ENCODE data around the gene NFATC2.

The NFATC2 gene

GRCh38 chr20:51432875-51433274 is 109.6 kb downstream of the NFATC2 start:
- no peak overlapping the region for H3K27ac Mint-ChIP-seq
- no peaks in the 10 kb centered on the region for H3K9me3 Mint-ChIP-seq
- H3K4me1 Mint-ChIP-seq (ENCODE audit: low read depth): peaks cover 49% of the 10 kb centered on the region
- H3K27me3 Mint-ChIP-seq (ENCODE audit: low read depth): no peaks in the 10 kb centered on the region
- H3K36me3 Mint-ChIP-seq (ENCODE audit: low read depth): peaks cover 57% of the 10 kb centered on the region
- no peak overlapping the region for H3K4me3 Mint-ChIP-seq

- Mint-ChIP-seq H3K4me1 (ENCODE audit: low read depth) (peaks cover 49% of the 10 kb centered on the region), H3K27ac (no peak overlapping the region), H3K27me3 (ENCODE audit: low read depth) (no peaks in the 10 kb centered on the region), H3K9me3 (no peaks in the 10 kb centered on the region), H3K4me3 (no peak overlapping the region), H3K36me3 (ENCODE audit: low read depth) (peaks cover 53% of the 10 kb centered on the region)
These were observed 110.2 kb downstream of the NFATC2 start for GRCh38 chr20:51432251-51432784.

GRCh38 chr20:51431321-51431720 is 111.2 kb downstream of the NFATC2 start:
- peaks cover 63% of the 10 kb centered on the region for H3K36me3 Mint-ChIP-seq (ENCODE audit: low read depth)
- H3K27ac Mint-ChIP-seq: peak overlapping the region; percentile 70
- H3K27me3 Mint-ChIP-seq (ENCODE audit: low read depth): no peaks in the 10 kb centered on the region
- peaks cover 57% of the 10 kb centered on the region for H3K4me1 Mint-ChIP-seq (ENCODE audit: low read depth)
- H3K9me3 Mint-ChIP-seq: no peaks in the 10 kb centered on the region
- H3K4me3 Mint-ChIP-seq: no peak overlapping the region

- peaks cover 59% of the 10 kb centered on the region for H3K4me1 Mint-ChIP-seq (ENCODE audit: low read depth)
- no peaks in the 10 kb centered on the region for H3K9me3 Mint-ChIP-seq
- no peak overlapping the region for H3K4me3 Mint-ChIP-seq
- no peak overlapping the region for H3K27ac Mint-ChIP-seq
- H3K36me3 Mint-ChIP-seq (ENCODE audit: low read depth): peaks cover 63% of the 10 kb centered on the region
- no peaks in the 10 kb centered on the region for H3K27me3 Mint-ChIP-seq (ENCODE audit: low read depth)
These were observed 112.1 kb downstream of the NFATC2 start for GRCh38 chr20:51430198-51430950.

GRCh38 chr20:51429696-51430095 is 112.8 kb downstream of the NFATC2 start:
- no peaks in the 10 kb centered on the region for H3K9me3 Mint-ChIP-seq
- peaks cover 60% of the 10 kb centered on the region for H3K36me3 Mint-ChIP-seq (ENCODE audit: low read depth)
- no peak overlapping the region for H3K27ac Mint-ChIP-seq
- peaks cover 59% of the 10 kb centered on the region for H3K4me1 Mint-ChIP-seq (ENCODE audit: low read depth)
- no peak overlapping the region for H3K4me3 Mint-ChIP-seq
- H3K27me3 Mint-ChIP-seq (ENCODE audit: low read depth): no peaks in the 10 kb centered on the region

- no peaks in the 10 kb centered on the region for H3K27me3 Mint-ChIP-seq (ENCODE audit: low read depth)
- no peak overlapping the region for H3K27ac Mint-ChIP-seq
- no peaks in the 10 kb centered on the region for H3K9me3 Mint-ChIP-seq
- no peak overlapping the region for H3K4me3 Mint-ChIP-seq
- H3K36me3 Mint-ChIP-seq (ENCODE audit: low read depth): peaks cover 61% of the 10 kb centered on the region
- peaks cover 65% of the 10 kb centered on the region for H3K4me1 Mint-ChIP-seq (ENCODE audit: low read depth)
These were observed 113.4 kb downstream of the NFATC2 start for GRCh38 chr20:51429144-51429482.

GRCh38 chr20:51428401-51429143 is 113.9 kb downstream of the NFATC2 start:
- H3K27me3 Mint-ChIP-seq (ENCODE audit: low read depth): no peaks in the 10 kb centered on the region
- no peaks in the 10 kb centered on the region for H3K9me3 Mint-ChIP-seq
- peaks cover 69% of the 10 kb centered on the region for H3K4me1 Mint-ChIP-seq (ENCODE audit: low read depth)
- peaks cover 63% of the 10 kb centered on the region for H3K36me3 Mint-ChIP-seq (ENCODE audit: low read depth)
- no peak overlapping the region for H3K4me3 Mint-ChIP-seq
- no peak overlapping the region for H3K27ac Mint-ChIP-seq

- Mint-ChIP-seq H3K27me3 (ENCODE audit: low read depth) (no peaks in the 10 kb centered on the region), H3K27ac (peak overlapping the region; percentile 35), H3K9me3 (no peaks in the 10 kb centered on the region), H3K36me3 (ENCODE audit: low read depth) (peaks cover 57% of the 10 kb centered on the region), H3K4me3 (no peak overlapping the region), H3K4me1 (ENCODE audit: low read depth) (peaks cover 65% of the 10 kb centered on the region)
These were observed 114.7 kb downstream of the NFATC2 start for GRCh38 chr20:51427651-51428291.

GRCh38 chr20:51426718-51427650 is 115.5 kb downstream of the NFATC2 start:
- H3K4me3 Mint-ChIP-seq: no peak overlapping the region
- peaks cover 64% of the 10 kb centered on the region for H3K4me1 Mint-ChIP-seq (ENCODE audit: low read depth)
- peak overlapping the region; percentile 35 for H3K27ac Mint-ChIP-seq
- H3K9me3 Mint-ChIP-seq: no peaks in the 10 kb centered on the region
- H3K27me3 Mint-ChIP-seq (ENCODE audit: low read depth): no peaks in the 10 kb centered on the region
- peaks cover 56% of the 10 kb centered on the region for H3K36me3 Mint-ChIP-seq (ENCODE audit: low read depth)

- no peaks in the 10 kb centered on the region for H3K9me3 Mint-ChIP-seq
- no peaks in the 10 kb centered on the region for H3K27me3 Mint-ChIP-seq (ENCODE audit: low read depth)
- H3K36me3 Mint-ChIP-seq (ENCODE audit: low read depth): peaks cover 59% of the 10 kb centered on the region
- peaks cover 61% of the 10 kb centered on the region for H3K4me1 Mint-ChIP-seq (ENCODE audit: low read depth)
- no peak overlapping the region for H3K27ac Mint-ChIP-seq
- no peak overlapping the region for H3K4me3 Mint-ChIP-seq
These were observed 117.0 kb downstream of the NFATC2 start for GRCh38 chr20:51425347-51426106.

GRCh38 chr20:51424270-51425117 is 118.0 kb downstream of the NFATC2 start:
- H3K4me3 Mint-ChIP-seq: peak overlapping the region; percentile 10
- H3K4me1 Mint-ChIP-seq (ENCODE audit: low read depth): peaks cover 65% of the 10 kb centered on the region

GRCh38 chr20:51423810-51424209 is 118.7 kb downstream of the NFATC2 start:
- no peaks in the 10 kb centered on the region for H3K9me3 Mint-ChIP-seq
- H3K27ac Mint-ChIP-seq: peak overlapping the region; percentile 69

More at GRCh38 chr20:51424270-51425117, 118.0 kb downstream of the NFATC2 start:
- Mint-ChIP-seq H3K27ac (peak overlapping the region; percentile 66), H3K27me3 (ENCODE audit: low read depth) (no peaks in the 10 kb centered on the region), H3K9me3 (no peaks in the 10 kb centered on the region), H3K36me3 (ENCODE audit: low read depth) (peaks cover 60% of the 10 kb centered on the region)

GRCh38 chr20:51423290-51423667 is 119.2 kb downstream of the NFATC2 start:
- Mint-ChIP-seq H3K36me3 (ENCODE audit: low read depth) (peaks cover 58% of the 10 kb centered on the region), H3K27me3 (ENCODE audit: low read depth) (no peaks in the 10 kb centered on the region), H3K4me1 (ENCODE audit: low read depth) (peaks cover 62% of the 10 kb centered on the region), H3K4me3 (peak overlapping the region; percentile 34), H3K9me3 (no peaks in the 10 kb centered on the region), H3K27ac (peak overlapping the region; percentile 69)

More at GRCh38 chr20:51423810-51424209, 118.7 kb downstream of the NFATC2 start:
- Mint-ChIP-seq H3K4me1 (ENCODE audit: low read depth) (peaks cover 63% of the 10 kb centered on the region), H3K4me3 (peak overlapping the region; percentile 34), H3K27me3 (ENCODE audit: low read depth) (no peaks in the 10 kb centered on the region), H3K36me3 (ENCODE audit: low read depth) (peaks cover 58% of the 10 kb centered on the region)
